OCI-LY1 (cell line): ENCODE results near the gene ZFPM1.

ENCODE experiments used
- CTCF ChIP-seq: fragments of 200-600 bp; sonication (generic), shearing (Covaris generic); IDR thresholded peaks from 2 replicates; pipeline ENCODE4 v1.5.1; 2017; ENCODE audit warnings: mild to moderate bottlenecking, antibody characterized with exemption, low read length, moderate library complexity, mixed read lengths
- EZH2 ChIP-seq: fragments of 200-600 bp; sonication (generic), shearing (Covaris generic); IDR thresholded peaks from 2 replicates; pipeline ENCODE4 v1.8.0; 2017; ENCODE audit warnings: borderline replicate concordance, mixed run types, mild to moderate bottlenecking, antibody characterized with exemption, low read length, moderate library complexity, mixed read lengths

- TF ChIP-seq EZH2: no peak
- TF ChIP-seq CTCF: no peak
These were observed 84.8 kb downstream of the ZFPM1 start for GRCh38 chr16:88537859-88538258.
